Activated T-cell treated with anti-CD3 and anti-CD28 coated beads, Interleukin-2, amount 50 U/mL, for 4 hours (primary cell): ENCODE data around the gene TFR2. TPM values are rescaled to one million over a fixed set of nuclear protein-coding genes. Genes with fewer than 3 reads are reported as not detected.
"Not testable (repeated sequence)": the region's sequence is repeated elsewhere in the genome, so short reads cannot be mapped to it uniquely, and the experiment has no call there.

Source experiments
- ATAC-seq, 2 donors: fragments of 200-7000 bp; cut with Tn5 transposase; one replicate each; pipeline ENCODE4 v1.10.0; 2021
- DNase-seq: peaks from one replicate; pipeline ENCODE4 v3.0.0-alpha.2; 2020
- H3K27me3 Mint-ChIP-seq: one replicate; pipeline ENCODE4 v1.8.0; 2021; ENCODE audit warnings: low read depth, mixed read lengths
- H3K36me3 Mint-ChIP-seq: one replicate; pipeline ENCODE4 v1.8.0; 2022; ENCODE audit warnings: mixed read lengths; ENCODE audit not compliant: insufficient read depth
- H3K4me1 Mint-ChIP-seq: one replicate; pipeline ENCODE4 v1.8.0; 2021; ENCODE audit warnings: low read depth, mixed read lengths
- H3K4me3 Mint-ChIP-seq: one replicate; pipeline ENCODE4 v1.8.0; 2021; ENCODE audit warnings: mild to moderate bottlenecking, moderate library complexity, mixed read lengths
- H3K9me3 Mint-ChIP-seq: one replicate; pipeline ENCODE4 v1.8.0; 2021; ENCODE audit warnings: mixed read lengths
- total RNA-seq, 3 donors: library from RNA; stranded (reverse); gene quantifications; one replicate each; pipeline ENCODE4 v1.2.1, GENCODE V29; 2021

TFR2 gene
- total RNA-seq, 3 donors from 2014 or later, result 11.8 to 16.1 (median 15.4) TPM

- peaks cover 9% of the 10 kb centered on the region for H3K36me3 Mint-ChIP-seq
- no peaks in the 10 kb centered on the region for H3K27me3 Mint-ChIP-seq
- peaks cover 15% of the 10 kb centered on the region for H3K4me1 Mint-ChIP-seq
- ATAC-seq, result peak; percentile 74 to 77
- peak within 1 kb of the TSS; percentile 94 for H3K4me3 Mint-ChIP-seq
- peak; percentile 98 for DNase-seq
- H3K9me3 Mint-ChIP-seq, result no peaks in the 10 kb centered on the region
These were observed 32.1 kb upstream of the TFR2 start, which contains the start of gene GNB2 for GRCh38 chr7:100673302-100673941. Gene GNB2, plus strand, starts transcription at chr7:100673740. Its CDS starts 2,526 bp downstream, at chr7:100676266.

GRCh38 chr7:100671353-100672327, 30.3 kb upstream of the TFR2 start:
- no peak overlapping the region for H3K4me3 Mint-ChIP-seq
- no peaks in the 10 kb centered on the region for H3K9me3 Mint-ChIP-seq
- DNase-seq (no peak), ATAC-seq (no peak)
- H3K27me3 Mint-ChIP-seq, result no peaks in the 10 kb centered on the region
- peaks cover 6% of the 10 kb centered on the region for H3K4me1 Mint-ChIP-seq
- peaks cover 4% of the 10 kb centered on the region for H3K36me3 Mint-ChIP-seq

GRCh38 chr7:100670074-100670473, 28.7 kb upstream of the TFR2 start:
- ATAC-seq (no peak), DNase-seq (no peak)
- Mint-ChIP-seq H3K4me1 (peaks cover 2% of the 10 kb centered on the region), H3K4me3 (no peak overlapping the region), H3K36me3 (no peaks in the 10 kb centered on the region), H3K27me3 (no peaks in the 10 kb centered on the region), H3K9me3 (no peaks in the 10 kb centered on the region)

GRCh38 chr7:100669106-100669505, 27.8 kb upstream of the TFR2 start:
- not testable (repeated sequence) for H3K36me3 Mint-ChIP-seq, H3K9me3 Mint-ChIP-seq, H3K4me3 Mint-ChIP-seq, H3K27me3 Mint-ChIP-seq, DNase-seq, ATAC-seq, H3K4me1 Mint-ChIP-seq

GRCh38 chr7:100668069-100668449, 26.7 kb upstream of the TFR2 start:
- DNase-seq, result no peak

GRCh38 chr7:100667331-100668068, 26.1 kb upstream of the TFR2 start:
- ATAC-seq (no peak), DNase-seq (no peak)
- no peaks in the 10 kb centered on the region for H3K9me3 Mint-ChIP-seq
- H3K27me3 Mint-ChIP-seq, result no peaks in the 10 kb centered on the region
- H3K4me1 Mint-ChIP-seq, result peaks cover under 1% of the 10 kb centered on the region
- H3K4me3 Mint-ChIP-seq, result no peak overlapping the region
- H3K36me3 Mint-ChIP-seq, result no peaks in the 10 kb centered on the region

More at GRCh38 chr7:100668069-100668449, 26.7 kb upstream of the TFR2 start:
- H3K4me1 Mint-ChIP-seq, result peaks cover 2% of the 10 kb centered on the region
- no peaks in the 10 kb centered on the region for H3K36me3 Mint-ChIP-seq
- H3K9me3 Mint-ChIP-seq, result no peaks in the 10 kb centered on the region
- no peaks in the 10 kb centered on the region for H3K27me3 Mint-ChIP-seq
- no peak overlapping the region for H3K4me3 Mint-ChIP-seq
- ATAC-seq, result no peak

GRCh38 chr7:100665168-100665726, 23.9 kb upstream of the TFR2 start:
- DNase-seq (no peak), ATAC-seq (no peak)
- Mint-ChIP-seq H3K9me3 (no peaks in the 10 kb centered on the region), H3K36me3 (no peaks in the 10 kb centered on the region), H3K4me3 (no peak overlapping the region), H3K4me1 (no peaks in the 10 kb centered on the region), H3K27me3 (no peaks in the 10 kb centered on the region)

GRCh38 chr7:100662194-100662776, 20.9 kb upstream of the TFR2 start:
- H3K4me3 Mint-ChIP-seq, ATAC-seq, H3K9me3 Mint-ChIP-seq, H3K4me1 Mint-ChIP-seq, DNase-seq, H3K36me3 Mint-ChIP-seq: not testable (repeated sequence)
- H3K27me3 Mint-ChIP-seq, result peaks cover 16% of the 10 kb centered on the region

GRCh38 chr7:100655908-100656674, 14.7 kb upstream of the TFR2 start, which contains the start of gene ACTL6B:
Gene ACTL6B, minus strand, starts transcription at chr7:100656448. Its CDS starts 94 bp downstream, at chr7:100656354.
- ATAC-seq (peak; percentile 65 to 78), DNase-seq (no peak)
- H3K4me1 Mint-ChIP-seq, result peaks cover 2% of the 10 kb centered on the region
- H3K4me3 Mint-ChIP-seq, result no peak within 1 kb of the TSS
- H3K9me3 Mint-ChIP-seq, result no peaks in the 10 kb centered on the region
- H3K36me3 Mint-ChIP-seq, result no peaks in the 10 kb centered on the region
- H3K27me3 Mint-ChIP-seq, result peaks cover 49% of the 10 kb centered on the region

- Mint-ChIP-seq H3K9me3 (no peaks in the 10 kb centered on the region), H3K4me1 (peaks cover 2% of the 10 kb centered on the region), H3K36me3 (no peaks in the 10 kb centered on the region), H3K4me3 (no peak overlapping the region), H3K27me3 (peaks cover 54% of the 10 kb centered on the region)
- no peak for ATAC-seq
- DNase-seq, result no peak
These were observed 13.8 kb upstream of the TFR2 start for GRCh38 chr7:100654908-100655831.

GRCh38 chr7:100649826-100650565, 8.6 kb upstream of the TFR2 start:
- no peak for DNase-seq
- H3K27me3 Mint-ChIP-seq, result peaks cover 45% of the 10 kb centered on the region
- peaks cover 2% of the 10 kb centered on the region for H3K4me1 Mint-ChIP-seq
- no peaks in the 10 kb centered on the region for H3K36me3 Mint-ChIP-seq
- H3K4me3 Mint-ChIP-seq, result no peak overlapping the region
- ATAC-seq, result no peak
- H3K9me3 Mint-ChIP-seq, result no peaks in the 10 kb centered on the region

- Mint-ChIP-seq H3K36me3 (no peaks in the 10 kb centered on the region), H3K9me3 (no peaks in the 10 kb centered on the region), H3K4me1 (no peaks in the 10 kb centered on the region), H3K27me3 (peaks cover 12% of the 10 kb centered on the region), H3K4me3 (no peak overlapping the region)
- DNase-seq, result no peak
- peak; percentile 50 to 72 for ATAC-seq
These were observed 1.2 kb upstream of the TFR2 start for GRCh38 chr7:100642534-100642907.
